ENCODE data around the gene CD302. TPM values are rescaled to one million over a fixed set of nuclear protein-coding genes. Genes with fewer than 3 reads are reported as not detected.

CD302 gene
- total and polyA plus RNA-seq, 2 of the 8 experiments (the other 6 are each of a cell fraction or from before 2014, with no cell fraction given), result 0.76 to 0.79 TPM

- H3K79me2 ChIP-seq (ENCODE audit: control insufficient read depth in 1 of 2, insufficient read depth in 2 of 2, low read length in 2 of 2), result no peaks in the 10 kb centered on the region
Observed at GRCh38 chr2:159769147-159769546, 28.9 kb downstream of the CD302 start.

More at GRCh38 chr2:159769147-159769546, 28.9 kb downstream of the CD302 start:
- H3K4me3 ChIP-seq (ENCODE audit: extremely low read depth in 1 of 4, insufficient read depth in 2 of 4, low read depth in 3 of 4, low read length in 4 of 4), result no peak overlapping the region
- H2BK20ac ChIP-seq (ENCODE audit: low read length), result no peak overlapping the region
- H3K14ac ChIP-seq (ENCODE audit: insufficient read length), result no peak overlapping the region
- POLR2A ChIA-PET (ENCODE audit: partially characterized antibody), result interaction anchor here (1.1 kb wide), 1 partner anchor 8 kb away, joined by 3 read pairs; no protein-coding TSS in a partner anchor
- no peak overlapping the region for H3K27ac ChIP-seq (ENCODE audit: low read depth, low read length)
- no peak overlapping the region for H3K4ac ChIP-seq (replicated peaks; ENCODE audit: insufficient read length, low read depth, low read length)
- no peak overlapping the region for H2AFZ ChIP-seq (ENCODE audit: low read length)
- DNase-seq (ENCODE audit: low read depth in 1 of 2, low spot score in 2 of 2), result no peak
- H3K18ac ChIP-seq (ENCODE audit: extremely low read depth, low read length), result no peak overlapping the region
- H3K56ac ChIP-seq (replicated peaks; ENCODE audit: insufficient read length, low read depth, low read length), result no peak overlapping the region
- 96% methylated on average over 3 of the region's 3 CpGs; no CpG with 5 or more reads in 1 of the 2 experiments for WGBS, 2 experiments (ENCODE audit: extremely low coverage in 1 of 2, insufficient coverage in 1 of 2, insufficient read length in 1 of 2, insufficient replicate concordance in 2 of 2, low coverage in 1 of 2, low lambda C conversion rate in 2 of 2, missing lambda C conversion rate in 1 of 2)
- H2BK12ac ChIP-seq (ENCODE audit: low read depth, low read length), result no peak overlapping the region
- FAIRE-seq, result no peak
- no peak overlapping the region for H3K9ac ChIP-seq (replicated peaks in 1 of 4; ENCODE audit: extremely low read depth in 1 of 4, low read depth in 3 of 4, low read length in 3 of 4)
- H3K23me2 ChIP-seq (ENCODE audit: low read depth, low read length), result no peaks in the 10 kb centered on the region
- H2BK5ac ChIP-seq (ENCODE audit: low read depth, low read length), result no peak overlapping the region
- H2AK5ac ChIP-seq (ENCODE audit: low read depth, low read length), result no peak overlapping the region
- H2BK15ac ChIP-seq (ENCODE audit: low read length), result no peak overlapping the region
- H3K79me1 ChIP-seq (ENCODE audit: low read depth, low read length), result no peaks in the 10 kb centered on the region
- no peak overlapping the region for H4K5ac ChIP-seq (ENCODE audit: insufficient read length, low read depth, low read length)
- no peaks in the 10 kb centered on the region for H3K9me3 ChIP-seq (ENCODE audit: insufficient read depth in 2 of 2, low read depth in 1 of 2, low read length in 1 of 2)
- H4K8ac ChIP-seq (ENCODE audit: extremely low read depth, insufficient read depth, low read length), result no peak overlapping the region
- H3K23ac ChIP-seq (ENCODE audit: insufficient read length), result no peak overlapping the region
- CTCF ChIA-PET (ENCODE audit: partially characterized antibody), result interaction anchor here (1.2 to 1.3 kb wide), 3 partner anchors 11 to 27 kb away, joined by 3 to 6 read pairs (median 3); no protein-coding TSS in a partner anchor
- peaks cover 0 to 1% (median 0%) of the 10 kb centered on the region in 4 experiments; a peak in 1 of 7 replicates for H3K27me3 ChIP-seq (replicated peaks in 1 of 4; ENCODE audit: control insufficient read depth in 3 of 4, extremely low read depth in 1 of 4, insufficient read depth in 3 of 4, low read length in 3 of 4)
- no peak overlapping the region for H4K91ac ChIP-seq (replicated peaks; ENCODE audit: insufficient read length, low read length)
- TF ChIP-seq KDM4A (IDR thresholded peaks at IDR 0.05; ENCODE audit: low read depth, low read length, severe bottlenecking), result no peak
- no peak for TF ChIP-seq CBX5 (IDR thresholded peaks at IDR 0.05; ENCODE audit: low read depth, low read length)
- no peak for TF ChIP-seq YY1 (IDR thresholded peaks at IDR 0.05; ENCODE audit: low read depth, low read length)
- no peak for TF ChIP-seq BRCA1 (IDR thresholded peaks at IDR 0.05; ENCODE audit: low read depth, low read length)
- TF ChIP-seq CBX8 (IDR thresholded peaks at IDR 0.05; ENCODE audit: borderline replicate concordance, low read depth, low read length), result no peak
- TF ChIP-seq ASH2L (IDR thresholded peaks at IDR 0.05; ENCODE audit: low read length), result no peak
- no peak for TF ChIP-seq E2F6 (IDR thresholded peaks at IDR 0.05)
- no peaks in the 10 kb centered on the region for H3K4me1 ChIP-seq (replicated peaks in 1 of 4; ENCODE audit: control insufficient read depth in 3 of 4, insufficient read depth in 4 of 4, low read length in 3 of 4)
- peaks cover 0 to 34% (median 5%) of the 10 kb centered on the region in 4 experiments; a peak in 4 of 8 replicates for H3K36me3 ChIP-seq (ENCODE audit: control insufficient read depth in 2 of 4, insufficient read depth in 4 of 4, low read length in 3 of 4)
- no peak overlapping the region for H2BK120ac ChIP-seq (replicated peaks; ENCODE audit: low read depth, low read length)
- H4K20me1 ChIP-seq (replicated peaks in 1 of 2; ENCODE audit: control insufficient read depth in 1 of 2, insufficient read depth in 2 of 2, low read length in 2 of 2), result no peaks in the 10 kb centered on the region
- no peak overlapping the region for H3K4me2 ChIP-seq (ENCODE audit: insufficient read depth in 1 of 2, low read depth in 2 of 2, low read length in 2 of 2)
